ENCODE results near the gene KCNN4.
"Not testable (repeated sequence)": the region's sequence is repeated elsewhere in the genome, so short reads cannot be mapped to it uniquely, and the experiment has no call there.

KCNN4 gene

DNA sequence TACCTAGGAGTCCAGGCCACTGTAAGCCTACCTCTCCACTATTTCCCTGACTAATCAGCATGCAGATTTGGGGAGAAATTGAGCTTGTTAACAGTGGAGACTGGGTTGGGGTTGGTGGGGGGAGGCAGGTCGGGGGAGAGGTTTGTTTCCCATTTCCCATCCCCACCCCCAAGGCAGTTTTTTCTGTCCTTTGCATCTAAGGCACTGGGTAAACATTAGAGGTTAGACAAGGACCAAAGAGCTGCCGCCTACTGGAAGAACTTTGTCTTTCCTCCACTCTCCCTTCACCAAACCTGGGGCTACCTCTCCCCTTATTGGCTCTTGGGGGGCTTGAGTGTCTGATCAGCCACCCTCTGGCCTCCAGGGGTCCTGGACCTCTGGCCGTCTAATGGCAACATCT, 953 bp downstream of the KCNN4 start:
- H3K4me3 ChIP-seq (replicated peaks; ENCODE audit: low read depth, low read length) = no peak overlapping the region
- DNase-seq (ENCODE audit: extremely low read depth, low read depth) = no peak
- TF ChIP-seq, protein P1, sequence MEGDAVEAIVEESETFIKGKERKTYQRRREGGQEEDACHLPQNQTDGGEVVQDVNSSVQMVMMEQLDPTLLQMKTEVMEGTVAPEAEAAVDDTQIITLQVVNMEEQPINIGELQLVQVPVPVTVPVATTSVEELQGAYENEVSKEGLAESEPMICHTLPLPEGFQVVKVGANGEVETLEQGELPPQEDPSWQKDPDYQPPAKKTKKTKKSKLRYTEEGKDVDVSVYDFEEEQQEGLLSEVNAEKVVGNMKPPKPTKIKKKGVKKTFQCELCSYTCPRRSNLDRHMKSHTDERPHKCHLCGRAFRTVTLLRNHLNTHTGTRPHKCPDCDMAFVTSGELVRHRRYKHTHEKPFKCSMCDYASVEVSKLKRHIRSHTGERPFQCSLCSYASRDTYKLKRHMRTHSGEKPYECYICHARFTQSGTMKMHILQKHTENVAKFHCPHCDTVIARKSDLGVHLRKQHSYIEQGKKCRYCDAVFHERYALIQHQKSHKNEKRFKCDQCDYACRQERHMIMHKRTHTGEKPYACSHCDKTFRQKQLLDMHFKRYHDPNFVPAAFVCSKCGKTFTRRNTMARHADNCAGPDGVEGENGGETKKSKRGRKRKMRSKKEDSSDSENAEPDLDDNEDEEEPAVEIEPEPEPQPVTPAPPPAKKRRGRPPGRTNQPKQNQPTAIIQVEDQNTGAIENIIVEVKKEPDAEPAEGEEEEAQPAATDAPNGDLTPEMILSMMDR (IDR thresholded peaks at IDR 0.05; ENCODE audit: low read depth, low read length, missing control alignments) = no peak

DNA sequence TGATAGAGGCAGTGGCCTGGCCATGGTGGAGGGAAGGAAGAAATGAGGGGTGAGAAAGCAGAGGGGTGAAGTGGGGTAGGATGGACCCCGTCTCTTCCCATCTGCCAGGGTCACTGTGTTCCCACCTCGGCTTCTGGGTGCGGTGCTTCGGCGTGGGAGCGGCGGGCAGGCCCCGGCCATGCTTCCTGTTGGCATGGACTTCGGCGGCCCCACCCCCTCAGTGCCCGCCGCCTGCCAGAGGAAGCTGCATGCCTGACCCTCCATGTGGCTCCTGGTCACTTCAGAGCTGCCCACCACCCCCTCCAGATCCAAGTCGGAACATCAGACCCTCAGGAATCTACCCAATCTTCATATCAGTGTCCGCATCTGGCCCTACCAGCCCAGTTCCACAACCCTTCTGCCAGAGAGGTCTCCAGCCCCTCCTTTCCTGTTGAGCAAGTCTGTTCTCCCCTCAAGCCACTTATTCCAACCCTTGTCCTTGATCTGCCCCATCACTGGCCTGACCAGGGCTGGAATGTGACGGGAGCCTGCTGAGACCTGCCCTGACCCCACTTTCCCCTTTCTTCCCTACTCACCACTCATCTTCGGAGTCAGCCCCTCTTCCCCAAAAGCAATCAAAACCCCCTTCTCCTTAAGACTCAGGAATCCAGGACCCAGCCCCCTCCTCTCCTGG, 1.5 kb downstream of the KCNN4 start:
- no peak overlapping the region for H3K4me3 ChIP-seq (replicated peaks; ENCODE audit: low read depth, low read length)
- no peak for DNase-seq (ENCODE audit: extremely low read depth, low read depth)
- TF ChIP-seq, protein P1 (IDR thresholded peaks at IDR 0.05; ENCODE audit: low read depth, low read length, missing control alignments) = no peak

DNA sequence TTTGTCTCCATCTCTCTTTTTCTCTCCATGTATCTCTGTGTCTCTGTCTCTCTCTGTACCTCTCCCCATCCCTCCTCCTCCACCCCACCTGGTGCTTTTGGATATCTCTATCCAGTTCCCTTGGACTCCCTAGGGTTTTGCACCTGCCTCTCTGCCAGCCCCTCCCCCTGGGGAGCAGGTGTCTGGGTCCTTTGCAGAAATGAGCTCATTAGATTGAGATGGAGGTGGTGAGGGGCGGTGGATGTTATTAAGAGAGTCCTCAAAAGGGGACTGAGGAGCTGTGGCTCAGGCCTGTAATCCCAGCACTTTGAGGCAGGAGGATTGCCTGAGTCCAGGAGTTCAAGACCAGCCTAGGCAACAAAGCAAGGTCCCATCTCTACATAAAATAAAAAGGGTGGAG, 2.1 kb downstream of the KCNN4 start:
- no peak overlapping the region for H3K4me3 ChIP-seq (replicated peaks; ENCODE audit: low read depth, low read length)
- no peak for DNase-seq (ENCODE audit: extremely low read depth, low read depth)
- TF ChIP-seq, protein P1 (IDR thresholded peaks at IDR 0.05; ENCODE audit: low read depth, low read length, missing control alignments) = no peak

DNA sequence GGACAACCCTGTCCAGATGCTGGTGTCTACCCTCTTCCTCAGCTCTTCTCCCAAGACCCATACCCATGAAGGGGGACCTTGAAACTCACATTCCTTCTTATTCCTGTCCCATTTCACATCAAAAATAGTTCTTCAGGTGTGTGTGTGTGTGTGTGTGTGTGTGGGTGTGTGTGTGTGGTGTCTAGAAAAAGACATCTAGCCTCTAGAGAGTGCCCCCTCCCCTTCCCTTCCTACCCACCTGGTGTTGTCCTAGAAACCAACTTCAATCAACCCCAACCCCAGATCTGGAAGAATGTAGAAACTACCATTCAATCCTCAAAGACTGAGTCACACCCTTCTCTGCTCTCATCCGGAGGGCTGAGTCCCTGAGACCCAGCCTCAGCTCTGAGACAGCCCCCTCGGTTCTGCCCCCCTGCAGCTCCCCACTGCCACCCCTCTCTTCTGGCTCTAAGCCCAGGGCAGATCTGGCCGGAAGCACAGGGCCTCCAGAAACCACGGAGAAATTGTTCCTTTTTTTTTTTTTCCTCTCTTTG, 3.5 kb downstream of the KCNN4 start:
- no peak overlapping the region for H3K4me3 ChIP-seq (replicated peaks; ENCODE audit: low read depth, low read length)
- TF ChIP-seq, protein P1 (IDR thresholded peaks at IDR 0.05; ENCODE audit: low read depth, low read length, missing control alignments) = no peak
- DNase-seq (ENCODE audit: extremely low read depth, low read depth) = no peak

DNA sequence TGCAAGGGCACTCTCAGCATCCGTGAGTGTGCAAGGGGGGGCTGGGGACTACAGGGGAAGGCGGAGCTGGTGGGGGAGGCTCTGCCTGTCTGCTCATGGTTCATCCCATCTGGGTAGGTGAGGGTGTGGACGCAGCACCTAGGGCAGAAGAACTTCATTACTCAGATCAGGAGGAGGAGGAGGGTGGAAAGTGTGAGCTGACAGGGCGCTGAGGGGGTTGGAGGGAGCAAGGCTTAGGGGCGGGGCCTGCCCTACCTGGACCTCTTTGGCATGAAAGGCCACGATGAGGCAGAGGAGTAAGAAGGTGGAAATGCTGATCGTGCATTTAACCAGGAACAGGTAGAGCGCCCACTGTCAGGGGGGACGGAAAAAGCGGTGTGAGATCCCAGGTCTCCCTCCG, 4.5 kb downstream of the KCNN4 start:
- H3K4me3 ChIP-seq (replicated peaks; ENCODE audit: low read depth, low read length) = no peak overlapping the region
- no peak for DNase-seq (ENCODE audit: extremely low read depth, low read depth)
- TF ChIP-seq, protein P1 (IDR thresholded peaks at IDR 0.05; ENCODE audit: low read depth, low read length, missing control alignments) = no peak

DNA sequence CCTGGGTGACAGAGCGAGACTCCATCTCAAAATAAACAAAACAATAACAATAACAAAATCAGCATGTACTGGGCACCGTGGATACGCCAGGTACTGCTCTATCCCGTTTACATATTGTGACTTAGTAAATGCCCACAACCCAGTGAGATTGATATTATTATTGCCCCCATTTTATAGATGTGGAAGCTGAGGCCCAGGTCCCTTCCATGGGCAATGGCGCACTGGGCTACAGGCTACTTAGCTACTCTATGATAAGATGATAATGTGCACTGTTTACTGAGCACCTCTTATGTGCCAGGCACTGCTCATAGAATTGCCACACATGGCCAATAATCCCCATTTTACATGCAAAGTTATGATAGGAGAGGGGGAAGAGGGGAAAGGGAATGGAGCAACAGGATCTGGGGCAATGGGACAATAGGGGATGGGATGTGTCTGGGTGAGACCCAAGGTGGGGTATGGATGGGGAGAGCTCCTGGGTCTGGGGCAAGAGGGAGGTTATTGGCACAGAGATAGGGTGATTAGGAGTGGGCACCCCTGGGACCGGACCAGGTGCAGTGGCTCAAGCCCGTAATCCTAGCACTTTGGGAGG, 5.4 kb downstream of the KCNN4 start:
- no peak for DNase-seq (ENCODE audit: extremely low read depth, low read depth)
- TF ChIP-seq, protein P1 (IDR thresholded peaks at IDR 0.05; ENCODE audit: low read depth, low read length, missing control alignments) = no peak
- no peak overlapping the region for H3K4me3 ChIP-seq (replicated peaks; ENCODE audit: low read depth, low read length)

DNA sequence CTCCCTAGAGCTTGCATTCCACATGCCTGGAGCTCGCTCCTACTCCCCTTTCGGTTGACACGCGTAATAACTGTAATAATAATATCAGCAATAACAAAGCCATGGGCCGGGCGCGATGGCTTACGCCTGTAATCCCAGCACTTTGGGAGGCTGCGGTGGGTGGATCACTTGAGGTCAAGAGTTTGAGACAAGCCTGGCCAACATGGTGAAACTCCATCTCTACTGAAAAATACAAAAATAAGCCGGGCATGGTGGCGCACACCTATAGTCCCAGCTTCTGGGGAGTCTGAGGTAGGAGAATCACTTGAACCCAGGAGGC, 5.9 kb downstream of the KCNN4 start:
- not testable (repeated sequence) for DNase-seq (ENCODE audit: extremely low read depth, low read depth); H3K4me3 ChIP-seq (replicated peaks; ENCODE audit: low read depth, low read length)
